AG04450 (cell line): ENCODE data around the gene FURIN. TPM values are rescaled to one million over a fixed set of nuclear protein-coding genes. Genes with fewer than 3 reads are reported as not detected.
"Not testable (repeated sequence)": the region's sequence is repeated elsewhere in the genome, so short reads cannot be mapped to it uniquely, and the experiment has no call there.

Experiments used
- CTCF ChIA-PET: fragments of 300-600, 350-600 bp; formaldehyde crosslinking; extraction: SDS; loops from one replicate; lab custom pipeline; 2022; ENCODE audit warnings: antibody characterized with exemption, inconsistent platforms; lab: Charles Lee
- POLR2A ChIA-PET: fragments of 350-600 bp; formaldehyde crosslinking; extraction: SDS; loops from one replicate; lab custom pipeline; 2021; ENCODE audit warnings: antibody characterized with exemption, inconsistent platforms; lab: Yijun Ruan, JAX
- DNase-seq: peaks from one replicate; pipeline ENCODE4 v3.0.0-alpha.2; 2011; ENCODE audit warnings: low read depth, low spot score
- H3K27ac ChIP-seq: one replicate; pipeline ENCODE4 v1.5.1; 2012; ENCODE audit warnings: low read depth, low read length, control low read depth
- H3K27me3 ChIP-seq: one replicate; pipeline ENCODE4 v1.6.0; 2012; ENCODE audit warnings: low read length; ENCODE audit not compliant: control insufficient read depth, insufficient read depth
- H3K4me3 ChIP-seq: 2 replicates; pipeline ENCODE4 v1.5.1; 2011; ENCODE audit warnings: mild to moderate bottlenecking, low read depth, low read length, control low read depth
- H3K9me3 ChIP-seq: 2 replicates; pipeline ENCODE4 v1.5.1; 2012; ENCODE audit warnings: low read length; ENCODE audit not compliant: control insufficient read depth, insufficient read depth
- polyA plus RNA-seq: library from polyadenylated mRNA; depleted of rRNA; stranded (reverse); fragments of >200 nt; gene quantifications from 2 replicates; pipeline ENCODE4 v1.2.3, GENCODE V29; 2011
- TF ChIP-seq, protein P1 (sequence below): IDR thresholded peaks from 2 replicates; pipeline ENCODE4 v1.5.1; 2011; ENCODE audit warnings: low read depth, low read length, control low read depth, inconsistent platforms

Gene FURIN
- polyA plus RNA-seq, 1 experiment = 14.0 TPM

GRCh38 chr15:90907051-90907660, 38.8 kb downstream of the FURIN start:
- no peaks in the 10 kb centered on the region for H3K27me3 ChIP-seq
- POLR2A ChIA-PET = no interaction called here
- no peak overlapping the region for H3K27ac ChIP-seq
- H3K9me3 ChIP-seq = no peaks in the 10 kb centered on the region; the same call in 1 of the 2 replicates
- no peak overlapping the region for H3K4me3 ChIP-seq
- CTCF ChIA-PET = interaction anchor here (9.3 kb wide), 1 partner anchor 25 kb away, joined by 98 read pairs; the partner anchor contains the start of genes HDDC3 and UNC45A
- no peak for DNase-seq
- TF ChIP-seq, protein P1, sequence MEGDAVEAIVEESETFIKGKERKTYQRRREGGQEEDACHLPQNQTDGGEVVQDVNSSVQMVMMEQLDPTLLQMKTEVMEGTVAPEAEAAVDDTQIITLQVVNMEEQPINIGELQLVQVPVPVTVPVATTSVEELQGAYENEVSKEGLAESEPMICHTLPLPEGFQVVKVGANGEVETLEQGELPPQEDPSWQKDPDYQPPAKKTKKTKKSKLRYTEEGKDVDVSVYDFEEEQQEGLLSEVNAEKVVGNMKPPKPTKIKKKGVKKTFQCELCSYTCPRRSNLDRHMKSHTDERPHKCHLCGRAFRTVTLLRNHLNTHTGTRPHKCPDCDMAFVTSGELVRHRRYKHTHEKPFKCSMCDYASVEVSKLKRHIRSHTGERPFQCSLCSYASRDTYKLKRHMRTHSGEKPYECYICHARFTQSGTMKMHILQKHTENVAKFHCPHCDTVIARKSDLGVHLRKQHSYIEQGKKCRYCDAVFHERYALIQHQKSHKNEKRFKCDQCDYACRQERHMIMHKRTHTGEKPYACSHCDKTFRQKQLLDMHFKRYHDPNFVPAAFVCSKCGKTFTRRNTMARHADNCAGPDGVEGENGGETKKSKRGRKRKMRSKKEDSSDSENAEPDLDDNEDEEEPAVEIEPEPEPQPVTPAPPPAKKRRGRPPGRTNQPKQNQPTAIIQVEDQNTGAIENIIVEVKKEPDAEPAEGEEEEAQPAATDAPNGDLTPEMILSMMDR = no peak

DNA sequence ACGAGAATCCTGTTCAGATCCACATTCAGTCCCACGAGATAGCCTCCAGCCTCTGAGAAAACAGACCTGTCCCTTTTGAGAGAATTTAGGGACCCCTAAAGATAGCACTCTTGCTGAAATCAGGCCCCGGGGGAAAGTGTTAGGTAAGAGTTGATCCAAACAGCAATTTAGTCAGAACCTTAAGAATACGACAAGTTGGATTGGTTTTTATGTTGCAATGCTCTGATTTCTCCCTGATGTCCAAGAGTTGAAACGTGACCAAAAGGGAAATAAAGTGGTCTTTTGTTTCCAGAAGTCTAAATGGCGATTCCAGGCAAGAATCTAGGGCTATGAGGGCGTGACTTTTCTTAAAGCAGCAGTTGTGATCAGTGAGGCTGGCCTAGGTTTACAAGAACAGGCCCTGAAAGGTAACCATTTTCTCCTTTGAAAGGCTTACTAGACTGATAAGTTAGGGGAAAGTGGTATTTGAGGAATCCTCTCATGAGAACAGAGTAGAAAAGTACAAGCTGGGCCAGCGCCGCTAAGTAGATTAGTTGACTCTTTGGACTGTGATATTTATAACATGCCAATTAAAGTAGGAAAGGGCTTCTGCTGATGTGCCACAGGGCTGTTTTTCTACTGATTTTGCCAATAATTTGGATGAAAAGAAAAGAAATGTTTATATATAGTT, 39.6 kb downstream of the FURIN start:
- POLR2A ChIA-PET = no interaction called here
- DNase-seq = no peak
- Histone ChIP-seq H3K27ac (no peak overlapping the region), H3K9me3 (no peaks in the 10 kb centered on the region; the same call in 1 of the 2 replicates), H3K27me3 (no peaks in the 10 kb centered on the region), H3K4me3 (no peak overlapping the region)
- CTCF ChIA-PET = interaction anchor here (9.3 kb wide), 1 partner anchor 25 kb away, joined by 98 read pairs; the partner anchor contains the start of genes HDDC3 and UNC45A
- TF ChIP-seq, protein P1 = no peak

- H3K27ac ChIP-seq, DNase-seq, H3K9me3 ChIP-seq, H3K4me3 ChIP-seq, H3K27me3 ChIP-seq, POLR2A ChIA-PET: not testable (repeated sequence)
- CTCF ChIA-PET = interaction anchor here (0.6 kb wide), 1 partner anchor 24 kb away, joined by 5 read pairs; no protein-coding TSS in a partner anchor
These were observed 41.1 kb downstream of the FURIN start for GRCh38 chr15:90909449-90909848.

GRCh38 chr15:90909976-90910375, 41.6 kb downstream of the FURIN start:
- no peak for DNase-seq

DNA sequence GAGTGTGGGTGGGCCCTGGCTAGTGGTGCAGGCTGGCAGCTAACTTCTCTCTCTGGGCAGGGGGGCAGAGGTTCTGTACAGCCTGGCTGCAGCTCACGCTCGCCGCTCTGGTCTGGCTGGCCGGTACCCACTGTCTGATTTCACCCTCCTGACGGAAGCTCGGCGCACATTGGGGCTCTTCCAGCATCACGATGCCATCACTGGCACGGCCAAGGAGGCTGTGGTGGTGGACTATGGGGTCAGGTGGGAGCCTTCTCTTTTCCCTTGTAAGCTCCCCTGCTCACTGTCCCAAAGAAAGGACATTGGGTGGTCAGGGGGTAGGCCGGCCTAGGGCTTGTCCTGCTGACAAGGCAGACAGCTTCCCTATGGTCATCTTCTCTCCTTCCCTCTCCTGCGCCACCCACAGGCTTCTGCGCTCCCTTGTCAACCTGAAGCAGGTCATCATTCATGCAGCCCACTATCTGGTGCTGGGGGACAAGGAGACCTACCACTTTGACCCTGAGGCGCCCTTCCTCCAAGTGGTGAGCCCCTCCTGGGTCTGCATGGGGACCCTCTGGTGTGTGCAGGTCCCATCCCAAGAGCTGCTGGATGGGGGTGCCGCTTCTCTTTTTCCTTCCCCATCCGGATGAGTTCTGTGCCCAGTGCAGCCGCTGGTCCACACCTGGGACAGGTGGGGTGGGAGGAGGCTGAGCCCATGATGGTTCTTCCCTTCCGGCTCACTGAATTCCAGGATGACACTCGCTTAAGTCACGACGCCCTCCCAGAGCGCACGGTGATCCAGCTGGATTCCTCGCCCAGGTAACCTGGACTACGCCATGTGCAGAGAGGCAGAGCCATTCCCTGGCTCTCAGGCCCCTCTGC, 42.3 kb downstream of the FURIN start:
- TF ChIP-seq, protein P1 = no peak
- POLR2A ChIA-PET = no interaction called here
- H3K27me3 ChIP-seq = no peaks in the 10 kb centered on the region
- CTCF ChIA-PET = no interaction called here
- no peak for DNase-seq
- no peaks in the 10 kb centered on the region; the same call in 1 of the 2 replicates for H3K9me3 ChIP-seq
- no peak overlapping the region for H3K4me3 ChIP-seq
- H3K27ac ChIP-seq = no peak overlapping the region

More at GRCh38 chr15:90909976-90910375, 41.6 kb downstream of the FURIN start:
- ChIA-PET POLR2A (no interaction called here), CTCF (no interaction called here)
- H3K27me3 ChIP-seq = no peaks in the 10 kb centered on the region
- TF ChIP-seq, protein P1 = no peak
- H3K9me3 ChIP-seq = no peaks in the 10 kb centered on the region; the same call in 1 of the 2 replicates
- no peak overlapping the region for H3K27ac ChIP-seq
- H3K4me3 ChIP-seq = no peak overlapping the region
